Measurements from ENCODE around the gene TPP2.

The TPP2 gene

GRCh38 chr13:102693776-102694175 is 97.0 kb downstream of the TPP2 start:
- no peak for DNase-seq (ENCODE audit: low read depth in 2 of 2)

GRCh38 chr13:102694937-102695336 is 98.2 kb downstream of the TPP2 start, which contains the start of gene METTL21C:
Gene METTL21C, minus strand, starts transcription at chr13:102695044. Its CDS starts 546 bp downstream, at chr13:102694498.
- DNase-seq (ENCODE audit: low read depth in 2 of 2), result no peak

- DNase-seq (ENCODE audit: low read depth in 2 of 2), result no peak
These were observed 99.7 kb downstream of the TPP2 start for GRCh38 chr13:102696465-102696864.

- no peak for DNase-seq (ENCODE audit: low read depth in 2 of 2)
These were observed 100.5 kb downstream of the TPP2 start for GRCh38 chr13:102697264-102697663.

GRCh38 chr13:102697929-102698648 is 101.3 kb downstream of the TPP2 start:
- no peak for DNase-seq (ENCODE audit: low read depth in 2 of 2)

GRCh38 chr13:102698649-102698980 is 101.8 kb downstream of the TPP2 start:
- DNase-seq (ENCODE audit: low read depth in 2 of 2), result no peak

GRCh38 chr13:102699504-102699903 is 102.7 kb downstream of the TPP2 start:
- DNase-seq (ENCODE audit: low read depth in 2 of 2), result no peak

GRCh38 chr13:102700088-102701031 is 103.6 kb downstream of the TPP2 start:
- DNase-seq (ENCODE audit: low read depth in 2 of 2), result no peak

GRCh38 chr13:102701331-102701730 is 104.5 kb downstream of the TPP2 start:
- DNase-seq (ENCODE audit: low read depth in 2 of 2), result no peak

GRCh38 chr13:102702965-102703725 is 106.4 kb downstream of the TPP2 start:
- DNase-seq (ENCODE audit: low read depth in 2 of 2), result no peak

- DNase-seq (ENCODE audit: low read depth in 2 of 2), result no peak
These were observed 106.9 kb downstream of the TPP2 start for GRCh38 chr13:102703726-102704035.

- no peak for DNase-seq (ENCODE audit: low read depth in 2 of 2)
These were observed 107.7 kb downstream of the TPP2 start for GRCh38 chr13:102704238-102705058.

- no peak for DNase-seq (ENCODE audit: low read depth in 2 of 2)
These were observed 110.7 kb downstream of the TPP2 start for GRCh38 chr13:102707467-102707866.

GRCh38 chr13:102708211-102708610 is 111.4 kb downstream of the TPP2 start:
- no peak for DNase-seq (ENCODE audit: low read depth in 2 of 2)

GRCh38 chr13:102708991-102709390 is 112.2 kb downstream of the TPP2 start:
- DNase-seq (ENCODE audit: low read depth in 2 of 2), result no peak

- no peak for DNase-seq (ENCODE audit: low read depth in 2 of 2)
These were observed 112.8 kb downstream of the TPP2 start for GRCh38 chr13:102709536-102709935.

GRCh38 chr13:102710261-102710679 is 113.5 kb downstream of the TPP2 start:
- DNase-seq (ENCODE audit: low read depth in 2 of 2), result no peak

- no peak for DNase-seq (ENCODE audit: low read depth in 2 of 2)
These were observed 118.7 kb downstream of the TPP2 start for GRCh38 chr13:102715447-102715846.

GRCh38 chr13:102718746-102719145 is 122.0 kb downstream of the TPP2 start:
- no peak for DNase-seq (ENCODE audit: low read depth in 2 of 2)

GRCh38 chr13:102721800-102722231 is 125.0 kb downstream of the TPP2 start:
- DNase-seq (ENCODE audit: low read depth in 2 of 2), result no peak

- no peak for DNase-seq (ENCODE audit: low read depth in 2 of 2)
These were observed 128.1 kb downstream of the TPP2 start for GRCh38 chr13:102724923-102725322.

Measured in stimulated activated CD8-positive, alpha-beta memory T cell treated with anti-CD3 and anti-CD28 coated beads, Interleukin-2, amount 100 ng/mL, for 1 hour (primary cell).